ENCODE measurements around the gene TAS2R60.

- TF ChIP-seq CTCF (IDR thresholded peaks at IDR 0.05; ENCODE audit: extremely low read depth in 1 of 2, insufficient read depth in 1 of 2, low read depth in 1 of 2, low read length in 2 of 2): no peak
- TF ChIP-seq POLR2A (IDR thresholded peaks at IDR 0.05; ENCODE audit: low read depth, low read length): no peak
- no peak for TF ChIP-seq MAX (IDR thresholded peaks at IDR 0.05; ENCODE audit: insufficient read depth, insufficient read length)
- TF ChIP-seq POLR2AphosphoS5 (IDR thresholded peaks at IDR 0.05; ENCODE audit: insufficient read depth, low read depth, low read length): no peak
- TF ChIP-seq EZH2 (IDR thresholded peaks at IDR 0.05; ENCODE audit: borderline replicate concordance, low read depth, low read length, severe bottlenecking): no peak
These were observed 9.5 kb upstream of the TAS2R60 start for GRCh38 chr7:143433759-143434158.
